OCI-LY3 (cell line): ENCODE measurements around the gene CNTFR.
"Not testable (repeated sequence)": the region's sequence is repeated elsewhere in the genome, so short reads cannot be mapped to it uniquely, and the experiment has no call there.

Experiments used
- H2AFZ ChIP-seq: fragments of 200-600, 300-600 bp; shearing (Covaris generic); 2 replicates; pipeline ENCODE4 v1.6.0; 2014; ENCODE audit warnings: antibody characterized with exemption, low read depth, low read length
- H3K27ac ChIP-seq: fragments of 200-600, 300-600 bp; sonication (generic); 2 replicates; pipeline ENCODE4 v1.5.1; 2014; ENCODE audit warnings: mild to moderate bottlenecking, low read length, moderate library complexity, mixed read lengths
- H3K27me3 ChIP-seq: fragments of 200-600, 300-600 bp; sonication (generic); 2 replicates; pipeline ENCODE4 v1.6.1; 2014; ENCODE audit warnings: low read depth, low read length, mixed read lengths
- H3K36me3 ChIP-seq: fragments of 200-600, 300-600 bp; sonication (generic); replicated peaks from 2 replicates; pipeline ENCODE3; 2014; ENCODE audit warnings: low read depth, low read length, mixed read lengths
- H3K4me1 ChIP-seq: fragments of 300-600, 200-600 bp; sonication (generic); 2 replicates; pipeline ENCODE4 v1.6.1; 2014; ENCODE audit warnings: low read length, mixed read lengths
- H3K4me2 ChIP-seq: fragments of 200-600, 300-600 bp; sonication (generic); 2 replicates; pipeline ENCODE4 v1.6.1; 2014; ENCODE audit warnings: low read length, mixed read lengths
- H3K4me3 ChIP-seq: fragments of 300-600, 200-600 bp; sonication (generic); 2 replicates; pipeline ENCODE4 v1.5.1; 2014; ENCODE audit warnings: antibody characterized with exemption, mild to moderate bottlenecking, low read length, moderate library complexity
- H3K79me2 ChIP-seq: fragments of 300-600, 200-600 bp; shearing (Covaris generic); 2 replicates; pipeline ENCODE4 v1.6.1; 2014; ENCODE audit warnings: mild to moderate bottlenecking, low read length, mixed read lengths
- H3K9ac ChIP-seq: fragments of 300-600, 200-600 bp; shearing (Covaris generic); 2 replicates; pipeline ENCODE4 v1.6.0; 2014; ENCODE audit warnings: mild to moderate bottlenecking, low read length, moderate library complexity
- H3K9me3 ChIP-seq: fragments of 200-600, 300-600 bp; shearing (Covaris generic); 2 replicates; pipeline ENCODE4 v1.6.1; 2014; ENCODE audit warnings: low read length, mixed read lengths; ENCODE audit not compliant: insufficient read depth
- H4K20me1 ChIP-seq: fragments of 200-600, 300-600 bp; sonication (generic); 2 replicates; pipeline ENCODE4 v1.6.1; 2016; ENCODE audit warnings: low read length, mixed read lengths; ENCODE audit not compliant: insufficient read depth
- EZH2phosphoT487 ChIP-seq: fragments of 200-600 bp; shearing (Covaris generic); IDR thresholded peaks from 2 replicates; pipeline ENCODE4 v1.6.1; 2018; ENCODE audit warnings: antibody characterized with exemption, mixed run types, low read depth
- TF ChIP-seq, protein P1 (sequence below): fragments of 200-600, 300-600 bp; sonication (generic); IDR thresholded peaks from 2 replicates; pipeline ENCODE4 v1.5.1; 2014; ENCODE audit warnings: antibody characterized with exemption, low read length, low read depth

CNTFR gene, protein sequence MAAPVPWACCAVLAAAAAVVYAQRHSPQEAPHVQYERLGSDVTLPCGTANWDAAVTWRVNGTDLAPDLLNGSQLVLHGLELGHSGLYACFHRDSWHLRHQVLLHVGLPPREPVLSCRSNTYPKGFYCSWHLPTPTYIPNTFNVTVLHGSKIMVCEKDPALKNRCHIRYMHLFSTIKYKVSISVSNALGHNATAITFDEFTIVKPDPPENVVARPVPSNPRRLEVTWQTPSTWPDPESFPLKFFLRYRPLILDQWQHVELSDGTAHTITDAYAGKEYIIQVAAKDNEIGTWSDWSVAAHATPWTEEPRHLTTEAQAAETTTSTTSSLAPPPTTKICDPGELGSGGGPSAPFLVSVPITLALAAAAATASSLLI

DNA sequence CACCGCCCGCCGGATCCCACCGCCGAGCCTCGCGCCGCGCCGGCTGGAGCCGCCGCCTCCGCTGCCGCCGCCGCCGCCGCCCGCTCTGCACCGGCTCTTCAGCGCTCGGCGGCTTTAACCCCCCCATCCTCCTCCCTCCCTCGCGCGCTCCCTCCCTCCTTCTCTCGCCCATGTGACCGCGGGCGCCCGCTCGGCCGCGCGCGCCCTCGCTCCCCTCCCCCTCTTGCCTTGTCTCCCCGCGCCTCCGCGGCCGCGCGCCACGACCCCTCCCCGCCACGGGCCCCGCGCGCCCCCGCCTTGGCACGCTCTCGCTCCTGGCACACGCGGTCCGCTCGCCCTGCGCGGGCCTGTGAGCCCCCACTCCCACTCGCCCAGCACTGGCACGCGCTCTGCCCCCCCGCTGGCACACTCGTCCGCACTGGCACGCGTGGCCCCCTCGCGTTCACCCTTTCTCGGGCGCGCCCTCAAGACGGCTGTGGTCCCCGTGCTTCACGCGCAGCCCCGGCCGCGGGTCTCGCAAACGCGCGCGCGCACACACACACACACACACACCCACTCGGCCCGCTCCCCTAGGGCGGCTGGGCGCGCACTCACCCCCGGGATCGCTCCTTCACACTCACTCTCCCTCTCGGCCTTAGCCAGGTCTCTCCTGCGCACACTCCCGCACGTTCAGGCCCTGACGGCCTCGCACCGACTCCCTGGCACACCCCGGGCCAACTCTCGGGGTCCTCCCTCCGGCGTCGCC lies at the start of gene CNTFR:
Gene CNTFR (minus strand): TSS at position 89 of the 745 bp plus-strand sequence. CDS start 20,743 bp downstream, outside the sequence.
- no peak for TF ChIP-seq EZH2phosphoT487
- TF ChIP-seq, protein P1, sequence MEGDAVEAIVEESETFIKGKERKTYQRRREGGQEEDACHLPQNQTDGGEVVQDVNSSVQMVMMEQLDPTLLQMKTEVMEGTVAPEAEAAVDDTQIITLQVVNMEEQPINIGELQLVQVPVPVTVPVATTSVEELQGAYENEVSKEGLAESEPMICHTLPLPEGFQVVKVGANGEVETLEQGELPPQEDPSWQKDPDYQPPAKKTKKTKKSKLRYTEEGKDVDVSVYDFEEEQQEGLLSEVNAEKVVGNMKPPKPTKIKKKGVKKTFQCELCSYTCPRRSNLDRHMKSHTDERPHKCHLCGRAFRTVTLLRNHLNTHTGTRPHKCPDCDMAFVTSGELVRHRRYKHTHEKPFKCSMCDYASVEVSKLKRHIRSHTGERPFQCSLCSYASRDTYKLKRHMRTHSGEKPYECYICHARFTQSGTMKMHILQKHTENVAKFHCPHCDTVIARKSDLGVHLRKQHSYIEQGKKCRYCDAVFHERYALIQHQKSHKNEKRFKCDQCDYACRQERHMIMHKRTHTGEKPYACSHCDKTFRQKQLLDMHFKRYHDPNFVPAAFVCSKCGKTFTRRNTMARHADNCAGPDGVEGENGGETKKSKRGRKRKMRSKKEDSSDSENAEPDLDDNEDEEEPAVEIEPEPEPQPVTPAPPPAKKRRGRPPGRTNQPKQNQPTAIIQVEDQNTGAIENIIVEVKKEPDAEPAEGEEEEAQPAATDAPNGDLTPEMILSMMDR, result no peak
- no peak within 1 kb of the TSS for H3K27ac ChIP-seq

DNA sequence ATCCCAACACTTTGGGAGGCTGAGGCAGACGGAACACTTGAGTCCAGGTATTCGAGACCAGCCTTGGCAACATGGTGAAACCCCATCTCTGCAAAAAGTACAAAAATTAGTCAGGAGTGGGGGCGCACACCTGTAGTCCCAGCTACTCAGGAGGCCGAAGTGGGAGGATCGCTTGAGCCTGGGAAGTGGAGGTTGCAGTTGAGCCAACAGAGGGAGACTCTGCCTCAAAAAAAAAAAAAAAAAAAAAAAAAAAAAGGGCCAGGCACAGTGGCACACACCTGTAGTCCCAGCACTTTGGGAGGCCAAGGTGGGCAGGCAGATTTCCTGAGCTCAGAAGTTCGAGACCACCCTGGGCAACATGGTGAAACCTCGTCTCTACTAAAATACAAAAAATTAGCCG lies 49.8 kb upstream of the CNTFR start:
- H2AFZ ChIP-seq, H3K4me2 ChIP-seq, H3K4me3 ChIP-seq, H4K20me1 ChIP-seq, H3K27me3 ChIP-seq, H3K9me3 ChIP-seq, H3K27ac ChIP-seq, H3K9ac ChIP-seq: not testable (repeated sequence)
- H3K36me3 ChIP-seq, result peaks cover 13% of the 10 kb centered on the region
- peaks cover 28% of the 10 kb centered on the region for H3K79me2 ChIP-seq
- peaks cover 12% of the 10 kb centered on the region for H3K4me1 ChIP-seq

More for the DNA sequence above, at the start of gene CNTFR:
- Histone ChIP-seq H3K9ac (no peak within 1 kb of the TSS), H3K79me2 (no peaks in the 10 kb centered on the region), H3K4me2 (no peak within 1 kb of the TSS), H2AFZ (no peak within 1 kb of the TSS), H3K9me3 (no peaks in the 10 kb centered on the region), H3K4me1 (peaks cover 59% of the 10 kb centered on the region), H4K20me1 (no peaks in the 10 kb centered on the region), H3K36me3 (no peaks in the 10 kb centered on the region), H3K27me3 (peaks cover 11% of the 10 kb centered on the region; the same call in 1 of the 2 replicates), H3K4me3 (no peak within 1 kb of the TSS)

DNA sequence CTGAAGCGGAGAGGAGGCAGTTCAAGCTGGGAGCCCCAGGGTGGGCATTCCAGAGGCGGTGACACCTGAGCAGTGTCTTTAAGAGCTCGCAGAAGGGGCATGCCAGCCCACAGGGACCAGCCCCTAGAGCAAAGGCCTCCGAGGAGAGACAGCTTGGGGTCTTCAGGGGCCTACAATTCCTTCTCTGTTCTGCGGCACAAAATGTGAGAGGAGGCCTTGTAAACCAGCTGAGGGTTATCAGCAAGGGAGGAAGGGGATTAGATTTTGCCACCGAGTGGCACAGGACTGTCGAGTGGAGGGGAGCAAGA lies 48.6 kb upstream of the CNTFR start:
- peaks cover 13% of the 10 kb centered on the region for H3K36me3 ChIP-seq
- peak overlapping the region; percentile 12; the same call in 1 of the 2 replicates for H3K27ac ChIP-seq
- H3K9ac ChIP-seq, result peak overlapping the region; percentile 83
- H3K4me2 ChIP-seq, result peak overlapping the region; percentile 94
- peaks cover 12% of the 10 kb centered on the region for H3K4me1 ChIP-seq
- H4K20me1 ChIP-seq, result no peaks in the 10 kb centered on the region
- peak overlapping the region; percentile 66 for H2AFZ ChIP-seq
- peak overlapping the region; percentile 82 for H3K4me3 ChIP-seq
- H3K9me3 ChIP-seq, result no peaks in the 10 kb centered on the region
- peaks cover 28% of the 10 kb centered on the region for H3K79me2 ChIP-seq
- TF ChIP-seq EZH2phosphoT487, result no peak
- TF ChIP-seq, protein P1, result no peak
- no peaks in the 10 kb centered on the region for H3K27me3 ChIP-seq

DNA sequence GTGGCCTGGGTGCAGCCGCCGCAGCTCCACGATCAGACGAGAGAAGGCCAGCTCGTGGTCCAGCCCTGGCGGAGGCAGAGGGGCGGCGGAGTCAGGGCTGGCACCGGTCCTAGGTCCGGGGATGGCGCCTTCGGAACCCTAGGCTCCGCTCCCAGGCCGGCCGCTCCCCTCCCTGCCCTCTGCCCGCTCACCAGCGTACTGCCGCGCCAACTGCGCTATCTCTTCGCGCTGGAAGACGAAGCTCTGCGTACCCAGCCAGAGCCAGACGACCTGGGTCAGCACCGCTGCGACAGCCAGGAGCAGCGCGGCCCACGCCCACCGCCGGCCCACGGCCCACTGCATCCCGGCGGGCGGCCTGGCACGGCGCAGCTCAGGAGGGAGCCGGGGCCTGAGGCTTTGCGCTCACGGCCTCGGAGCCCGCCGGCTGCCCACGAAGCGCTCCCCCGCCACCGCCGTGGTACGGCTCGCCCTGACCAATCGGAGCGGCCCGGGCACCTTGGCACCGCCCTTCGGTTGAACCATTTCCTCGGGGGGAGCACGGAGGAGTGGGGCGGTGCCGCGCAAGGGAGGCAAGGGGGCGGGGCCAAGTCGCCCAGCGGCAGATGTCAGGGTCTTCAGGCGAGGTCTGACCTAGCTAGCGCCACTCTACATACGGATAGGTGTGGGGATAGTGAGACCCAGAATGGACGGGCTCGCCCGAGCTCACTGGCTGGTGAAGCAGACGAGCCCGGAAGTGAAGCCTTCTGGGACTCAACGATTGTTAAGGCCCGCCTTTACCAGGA lies 48.0 kb upstream of the CNTFR start, which contains the start of gene SIGMAR1:
Gene SIGMAR1 (minus strand): TSS at position 432 of the 782 bp plus-strand sequence. CDS start 90 bp downstream, at position 342.
- peak within 1 kb of the TSS; percentile 66 for H2AFZ ChIP-seq
- peak within 1 kb of the TSS; percentile 82 for H3K4me3 ChIP-seq
- no peaks in the 10 kb centered on the region for H3K9me3 ChIP-seq
- no peaks in the 10 kb centered on the region for H3K27me3 ChIP-seq
- peaks cover 28% of the 10 kb centered on the region for H3K79me2 ChIP-seq
- peak within 1 kb of the TSS; percentile 94 for H3K4me2 ChIP-seq
- H3K27ac ChIP-seq, result peak within 1 kb of the TSS; percentile 42
- no peaks in the 10 kb centered on the region for H4K20me1 ChIP-seq
- peak within 1 kb of the TSS; percentile 83 for H3K9ac ChIP-seq
- peaks cover 13% of the 10 kb centered on the region for H3K36me3 ChIP-seq
- TF ChIP-seq EZH2phosphoT487, result no peak
- TF ChIP-seq, protein P1, result no peak
- H3K4me1 ChIP-seq, result peaks cover 12% of the 10 kb centered on the region
